Ovary (tissue), 9 donors: ENCODE results near the gene EIF5A2. TPM values are rescaled to one million over a fixed set of nuclear protein-coding genes. Genes with fewer than 3 reads are reported as not detected.

ENCODE experiments used
- DNase-seq, 5 donors: peaks; one replicate each; pipeline ENCODE4 v3.0.0-alpha.2; 2019 to 2020
- H3K27ac ChIP-seq, 2 donors: fragments of 200-600 bp; one replicate each; pipeline versions ENCODE4 v1.5.1 to v1.8.0; 2019 to 2022
- H3K27me3 ChIP-seq: fragments of 200-600 bp; one replicate; pipeline ENCODE4 v1.8.0; 2022
- H3K36me3 ChIP-seq: fragments of 200-600 bp; sonication (generic); one replicate; pipeline ENCODE4 v1.5.1; 2019
- H3K4me1 ChIP-seq: one replicate; pipeline ENCODE4 v1.8.1; 2013; ENCODE audit warnings: mild to moderate bottlenecking, moderate library complexity; ENCODE audit not compliant: insufficient read depth
- H3K4me3 ChIP-seq: fragments of 200-600 bp; sonication (generic); one replicate; pipeline ENCODE4 v1.5.1; 2017
- H3K9me3 ChIP-seq, 2 donors: fragments of 200-600 bp in 1 of 2; sonication (generic) in 1 of 2; one replicate each; pipeline versions ENCODE4 v1.5.1 to v1.8.1; 2013 to 2019; ENCODE audit warnings: mild to moderate bottlenecking in 1 of 2, moderate library complexity in 1 of 2
- EP300 ChIP-seq: sonication (generic); formaldehyde crosslinking; IDR thresholded peaks from one replicate; pipeline ENCODE4 v1.6.1; 2017; ENCODE audit warnings: antibody characterized with exemption
- POLR2A ChIP-seq: fragments of 450-650 bp; IDR thresholded peaks from one replicate; pipeline ENCODE4 v1.6.1; 2017; ENCODE audit warnings: antibody characterized with exemption, mild to moderate bottlenecking, moderate library complexity
- WGBS, 3 donors: extraction: QIAGEN DNeasy Blood & Tissue Kit in 1 of 3; methylation state at CpG; one replicate each; pipeline versions ENCODE4 v1.1.5 to v1.1.7; 2013 to 2017; 5-methylcytosine and 5-hydroxymethylcytosine counted together
- intact Hi-C, 4 donors: fragments of 100-400 bp; cut with DNase I; formaldehyde crosslinking; loops; one replicate each; pipeline versions ENCODE4 v1.11.0 to v1.15.1; 2022 to 2023
- polyA plus RNA-seq, 2 donors: library from polyadenylated mRNA; stranded (reverse); fragments of 200-250 nt in 1 of 2; fragments of 350-450 nt in 1 of 2; fragmentation: Illumina TruSeq in 1 of 2; extraction: RNeasy Lipid Tissue Mini Kit (QIAGEN cat#74804) in 1 of 2; gene quantifications; one replicate each; pipeline ENCODE4 v1.2.3, GENCODE V29; 2013 to 2014
- total RNA-seq, 7 donors: library from RNA; depleted of rRNA in 2 of 7; stranded (reverse); fragments of >200 nt in 2 of 7; fragmentation: NEBNext Ultra II Directional in 3 of 7; extraction: Animal tissue kit (Norgen Biotek cat#: 25700) in 3 of 7; gene quantifications; one replicate each; pipeline versions ENCODE4 v1.1.0 to v1.2.4, GENCODE V29; 2016 to 2023
- TF ChIP-seq, protein P1 (sequence below), 3 donors: fragments of 450-650 bp in 2 of 3; fragments of 200-600 bp in 1 of 3; IDR thresholded peaks; one replicate each; pipeline versions ENCODE4 v1.5.1 to v1.8.0; 2016 to 2022; ENCODE audit warnings: antibody characterized with exemption in 3 of 3, mild to moderate bottlenecking in 1 of 3
- donor health status: DM: no; HTN: no; CAD: no; lungs with moderate emphysema.
- donor health status: DM: no; HTN: no; CAD: no.
- donor health status: Bipolar disorder and iron deficiency.
- donor health status: DM: yes; HTN: yes; CAD: no.
- donor health status: DM: no; HTN: no; CAD: no.
- donor health status: DM: yes; HTN: yes; CAD: no.

EIF5A2 gene
- total and polyA plus RNA-seq, 9 donors = 3.3 to 19.6 (median 12.5) TPM

DNA sequence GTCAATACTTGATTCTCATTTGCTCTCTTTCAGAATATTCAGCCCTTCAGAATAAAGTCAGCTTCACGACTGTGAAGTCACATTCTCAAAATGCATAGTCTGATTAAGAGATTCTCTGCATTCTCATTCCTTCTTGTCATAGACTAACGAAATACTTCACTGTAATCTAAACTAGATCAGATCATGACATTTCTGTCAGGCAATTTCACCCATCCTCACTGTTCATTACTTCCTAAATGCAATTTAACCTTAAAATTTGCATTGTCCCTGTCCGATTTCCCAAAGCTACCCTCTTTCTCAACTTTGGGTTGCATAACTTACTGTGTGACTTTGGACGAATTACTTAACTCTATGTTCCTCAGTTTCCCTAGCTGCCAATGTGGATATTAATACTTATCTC lies 44.6 kb downstream of the EIF5A2 start:
- intact Hi-C loops = loop anchor here in 1 of 4 donors (10.0 kb wide), 1 partner anchor 679 kb away; the partner anchor contains the start of gene PHC3
- Histone ChIP-seq H3K4me3 (no peak overlapping the region), H3K27ac (no peak overlapping the region), H3K4me1 (peaks cover 3% of the 10 kb centered on the region), H3K9me3 (no peaks in the 10 kb centered on the region), H3K27me3 (no peaks in the 10 kb centered on the region), H3K36me3 (no peaks in the 10 kb centered on the region)
- WGBS, 3 donors = 84 to 89% (median 87%) methylated on average over 4 of the region's 4 CpGs
- DNase-seq = no peak
- TF ChIP-seq EP300 = no peak
- TF ChIP-seq, protein P1, sequence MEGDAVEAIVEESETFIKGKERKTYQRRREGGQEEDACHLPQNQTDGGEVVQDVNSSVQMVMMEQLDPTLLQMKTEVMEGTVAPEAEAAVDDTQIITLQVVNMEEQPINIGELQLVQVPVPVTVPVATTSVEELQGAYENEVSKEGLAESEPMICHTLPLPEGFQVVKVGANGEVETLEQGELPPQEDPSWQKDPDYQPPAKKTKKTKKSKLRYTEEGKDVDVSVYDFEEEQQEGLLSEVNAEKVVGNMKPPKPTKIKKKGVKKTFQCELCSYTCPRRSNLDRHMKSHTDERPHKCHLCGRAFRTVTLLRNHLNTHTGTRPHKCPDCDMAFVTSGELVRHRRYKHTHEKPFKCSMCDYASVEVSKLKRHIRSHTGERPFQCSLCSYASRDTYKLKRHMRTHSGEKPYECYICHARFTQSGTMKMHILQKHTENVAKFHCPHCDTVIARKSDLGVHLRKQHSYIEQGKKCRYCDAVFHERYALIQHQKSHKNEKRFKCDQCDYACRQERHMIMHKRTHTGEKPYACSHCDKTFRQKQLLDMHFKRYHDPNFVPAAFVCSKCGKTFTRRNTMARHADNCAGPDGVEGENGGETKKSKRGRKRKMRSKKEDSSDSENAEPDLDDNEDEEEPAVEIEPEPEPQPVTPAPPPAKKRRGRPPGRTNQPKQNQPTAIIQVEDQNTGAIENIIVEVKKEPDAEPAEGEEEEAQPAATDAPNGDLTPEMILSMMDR (IDR thresholded peaks at IDR 0.05) = no peak
- TF ChIP-seq POLR2A = no peak

DNA sequence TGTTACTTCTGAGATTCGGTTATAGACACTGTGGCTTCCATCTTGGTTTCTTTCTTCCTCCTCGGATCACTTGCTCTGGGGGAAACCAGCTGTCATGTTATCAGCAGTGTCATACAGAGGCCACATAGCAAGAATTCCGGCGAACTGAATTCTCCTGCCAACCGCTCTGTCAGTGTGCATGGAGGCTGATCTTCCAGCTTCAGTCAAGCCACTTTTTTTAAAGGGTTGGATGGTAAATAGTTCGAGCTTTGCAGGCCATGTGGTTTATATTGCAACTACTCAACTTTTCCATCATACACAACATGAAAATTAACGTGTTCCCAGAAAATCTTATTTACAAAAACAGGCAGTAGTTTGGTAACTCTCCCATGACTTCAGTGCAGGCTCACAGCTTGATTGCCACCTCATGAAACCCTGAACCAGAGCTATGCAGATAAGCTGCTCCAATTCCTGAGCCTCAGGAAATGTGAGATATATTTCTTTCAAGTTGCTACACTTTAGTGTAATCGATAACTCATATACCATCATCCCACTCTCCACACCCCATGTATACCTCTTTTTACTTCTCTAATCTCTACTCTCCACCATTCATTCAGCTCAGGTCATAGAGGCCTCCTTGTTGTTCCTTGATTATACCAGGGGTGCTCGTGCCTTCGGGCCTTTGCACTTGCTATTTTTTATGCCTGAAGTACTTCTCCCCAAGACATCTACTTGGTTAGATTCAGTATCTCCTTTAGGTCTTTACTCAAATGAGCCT lies 45.6 kb downstream of the EIF5A2 start:
- WGBS, 3 donors = 74 to 85% (median 84%) methylated on average over 10 of the region's 10 CpGs
- TF ChIP-seq EP300 (no peak), POLR2A (no peak)
- TF ChIP-seq, protein P1 (IDR thresholded peaks at IDR 0.05) = no peak
- no peaks in the 10 kb centered on the region for H3K27me3 ChIP-seq

DNA sequence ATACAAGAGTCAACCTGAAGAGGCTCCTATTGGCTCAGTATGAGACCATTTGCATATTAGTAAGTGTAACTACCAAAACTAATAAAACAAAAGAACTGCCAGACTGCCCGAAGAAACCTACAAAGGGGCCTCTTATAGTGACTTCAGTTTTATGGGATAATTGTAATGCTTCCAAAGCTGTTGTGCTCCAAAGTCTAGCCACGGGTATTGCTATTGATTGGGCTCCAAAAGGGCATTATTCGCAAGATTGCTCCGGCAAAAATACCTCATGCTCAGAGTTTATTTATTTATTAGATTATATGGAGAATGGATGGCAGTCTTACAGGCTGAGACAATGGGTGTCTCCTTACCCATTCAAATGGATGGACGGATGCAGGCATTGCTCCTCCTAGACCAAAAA lies 49.8 kb downstream of the EIF5A2 start:
- DNase-seq = no peak
- Histone ChIP-seq H3K4me3 (no peak overlapping the region), H3K9me3 (no peaks in the 10 kb centered on the region), H3K27ac (no peak overlapping the region), H3K4me1 (peaks cover 4% of the 10 kb centered on the region), H3K36me3 (no peaks in the 10 kb centered on the region), H3K27me3 (no peaks in the 10 kb centered on the region)
- TF ChIP-seq EP300 = no peak
- TF ChIP-seq, protein P1 (IDR thresholded peaks at IDR 0.05) = no peak
- TF ChIP-seq POLR2A = no peak
- intact Hi-C loops = no loop called here
- 92 to 96% (median 92%) methylated on average over 5 of the region's 5 CpGs for WGBS, 3 donors

More for the DNA sequence above, 45.6 kb downstream of the EIF5A2 start:
- H3K9me3 ChIP-seq = no peaks in the 10 kb centered on the region
- H3K4me3 ChIP-seq = no peak overlapping the region
- H3K27ac ChIP-seq = no peak overlapping the region
- no peak for DNase-seq
- no peaks in the 10 kb centered on the region for H3K36me3 ChIP-seq
- intact Hi-C loops = loop anchor here in 1 of 4 donors (10.0 kb wide), 1 partner anchor 678 kb away; the partner anchor contains the start of gene PHC3
- no peaks in the 10 kb centered on the region for H3K4me1 ChIP-seq

DNA sequence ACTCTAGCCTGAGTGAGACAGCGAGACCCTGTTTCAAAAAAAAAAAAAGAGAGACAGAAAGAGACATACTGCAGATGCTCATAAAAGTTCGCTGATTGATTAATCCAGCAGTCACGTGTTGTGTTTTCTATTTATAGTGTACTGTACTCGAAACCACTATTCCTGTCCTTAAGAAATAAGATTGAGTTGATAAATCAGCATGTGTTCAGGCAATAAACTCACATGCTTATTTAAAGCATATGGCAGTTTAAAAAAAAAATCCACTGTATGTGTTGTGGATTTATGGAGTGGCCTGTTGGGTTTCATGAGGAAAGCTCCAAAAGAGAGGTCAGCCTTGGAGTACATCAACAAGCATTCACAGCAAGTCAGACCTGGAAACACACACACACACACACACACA lies 56.1 kb downstream of the EIF5A2 start:
- TF ChIP-seq EP300 (no peak), POLR2A (no peak)
- TF ChIP-seq, protein P1 (IDR thresholded peaks at IDR 0.05) = no peak
- 72 to 91% (median 85%) methylated on average over 4 of the region's 4 CpGs for WGBS, 3 donors
- DNase-seq = no peak
- Histone ChIP-seq H3K36me3 (no peaks in the 10 kb centered on the region), H3K4me1 (peaks cover 4% of the 10 kb centered on the region), H3K27ac (no peak overlapping the region), H3K27me3 (no peaks in the 10 kb centered on the region), H3K9me3 (no peaks in the 10 kb centered on the region), H3K4me3 (no peak overlapping the region)
- intact Hi-C loops = no loop called here
